Upper lobe of left lung (tissue), 4 donors: ENCODE results near the gene PHF3.

Experiments
- POLR2A ChIP-seq, 4 donors: fragments of 450-650 bp; IDR thresholded peaks; one replicate each; pipeline ENCODE4 v1.5.1; 2016 to 2017; ENCODE audit warnings: antibody characterized with exemption in 4 of 4, mild to moderate bottlenecking in 2 of 4
- POLR2AphosphoS5 ChIP-seq, 2 donors: sonication (generic); formaldehyde crosslinking; IDR thresholded peaks; one replicate each; pipeline ENCODE4 v1.5.1; 2017; ENCODE audit warnings: antibody characterized with exemption in 2 of 2
- TF ChIP-seq, protein P1 (sequence below), 6 experiments: fragments of 450-650 bp in 4 of 6; fragments of 200-600 bp in 2 of 6; sonication (generic) in 2 of 6; IDR thresholded peaks; one replicate each; pipeline ENCODE4 v1.5.1; 2016 to 2019; ENCODE audit warnings: antibody characterized with exemption in 6 of 6

DNA sequence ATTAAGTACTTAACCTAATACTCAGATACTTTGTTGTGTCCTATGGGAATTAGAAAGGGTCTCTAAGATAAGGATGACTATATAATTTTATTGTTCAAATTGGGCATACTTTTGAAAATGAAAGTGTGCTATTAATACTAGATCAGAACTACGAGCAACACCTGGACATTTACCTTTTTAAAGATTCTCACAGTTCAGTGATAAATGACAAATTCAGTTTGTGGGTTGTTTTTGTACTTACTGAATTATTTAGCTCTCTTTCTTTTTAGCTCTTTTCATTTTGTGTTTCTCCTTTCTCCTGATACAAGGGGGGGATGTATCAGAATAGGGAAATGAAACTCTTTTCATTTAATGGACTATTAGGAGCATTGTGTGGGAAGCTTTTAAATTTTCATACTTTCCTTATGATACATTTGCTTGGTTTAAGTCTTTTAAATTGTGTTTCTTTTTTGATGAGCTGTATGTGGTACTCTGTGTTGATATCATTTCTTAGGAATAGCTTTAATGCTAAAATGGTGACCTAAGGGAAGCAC is 47.5 kb downstream of the PHF3 start:
- TF ChIP-seq POLR2A (IDR thresholded peaks at IDR 0.05) (no peak), POLR2AphosphoS5 (IDR thresholded peaks at IDR 0.05) (no peak)
- TF ChIP-seq, protein P1, sequence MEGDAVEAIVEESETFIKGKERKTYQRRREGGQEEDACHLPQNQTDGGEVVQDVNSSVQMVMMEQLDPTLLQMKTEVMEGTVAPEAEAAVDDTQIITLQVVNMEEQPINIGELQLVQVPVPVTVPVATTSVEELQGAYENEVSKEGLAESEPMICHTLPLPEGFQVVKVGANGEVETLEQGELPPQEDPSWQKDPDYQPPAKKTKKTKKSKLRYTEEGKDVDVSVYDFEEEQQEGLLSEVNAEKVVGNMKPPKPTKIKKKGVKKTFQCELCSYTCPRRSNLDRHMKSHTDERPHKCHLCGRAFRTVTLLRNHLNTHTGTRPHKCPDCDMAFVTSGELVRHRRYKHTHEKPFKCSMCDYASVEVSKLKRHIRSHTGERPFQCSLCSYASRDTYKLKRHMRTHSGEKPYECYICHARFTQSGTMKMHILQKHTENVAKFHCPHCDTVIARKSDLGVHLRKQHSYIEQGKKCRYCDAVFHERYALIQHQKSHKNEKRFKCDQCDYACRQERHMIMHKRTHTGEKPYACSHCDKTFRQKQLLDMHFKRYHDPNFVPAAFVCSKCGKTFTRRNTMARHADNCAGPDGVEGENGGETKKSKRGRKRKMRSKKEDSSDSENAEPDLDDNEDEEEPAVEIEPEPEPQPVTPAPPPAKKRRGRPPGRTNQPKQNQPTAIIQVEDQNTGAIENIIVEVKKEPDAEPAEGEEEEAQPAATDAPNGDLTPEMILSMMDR (IDR thresholded peaks at IDR 0.05), result no peak
